ENCODE results near the gene POU1F1.

DNA sequence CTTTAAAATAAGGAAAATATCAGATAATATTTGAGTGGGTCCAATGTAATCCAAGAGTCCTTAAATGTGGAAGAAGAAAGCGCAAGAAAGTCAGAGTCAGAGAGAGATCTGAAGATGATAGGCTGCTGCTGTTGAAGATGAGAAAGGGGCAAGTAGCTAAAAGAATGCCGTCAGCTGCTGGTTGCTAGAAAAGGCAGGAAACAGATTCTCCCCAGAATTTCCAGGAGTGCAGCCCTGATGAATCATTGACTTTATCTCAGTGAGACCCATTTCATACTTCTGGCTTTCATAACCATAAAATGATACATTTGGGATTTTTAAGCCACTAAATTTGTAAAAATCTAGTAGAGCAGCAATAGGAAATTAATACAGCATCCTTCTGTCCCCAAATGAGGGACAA is 56.8 kb downstream of the POU1F1 start:
- TF ChIP-seq TEAD4 (IDR thresholded peaks at IDR 0.05) (no peak), EP300 (IDR thresholded peaks at IDR 0.05; ENCODE audit: borderline replicate concordance) (no peak), TAF1 (IDR thresholded peaks at IDR 0.05; ENCODE audit: low read depth) (no peak), RAD21 (IDR thresholded peaks at IDR 0.05; ENCODE audit: low read depth) (no peak)

All from Ishikawa (cell line).